Fibroblast of mammary gland (primary cell): ENCODE results near the gene SPOPL.

ENCODE experiments used
- DNase-seq: peaks from one replicate; pipeline ENCODE4 v3.0.0-alpha.2; 2010; ENCODE audit warnings: low read depth
- H3K4me3 ChIP-seq: 2 replicates; pipeline ENCODE4 v1.5.1; 2011; ENCODE audit warnings: low read depth, mild to moderate bottlenecking, low read length, moderate library complexity; ENCODE audit not compliant: control insufficient read depth
- TF ChIP-seq, protein P1 (sequence below): conservative IDR thresholded peaks from 2 replicates; pipeline ENCODE4 v1.5.1; 2011; ENCODE audit warnings: low read depth, low read length, inconsistent platforms; ENCODE audit not compliant: control insufficient read depth, insufficient read depth

SPOPL gene

DNA sequence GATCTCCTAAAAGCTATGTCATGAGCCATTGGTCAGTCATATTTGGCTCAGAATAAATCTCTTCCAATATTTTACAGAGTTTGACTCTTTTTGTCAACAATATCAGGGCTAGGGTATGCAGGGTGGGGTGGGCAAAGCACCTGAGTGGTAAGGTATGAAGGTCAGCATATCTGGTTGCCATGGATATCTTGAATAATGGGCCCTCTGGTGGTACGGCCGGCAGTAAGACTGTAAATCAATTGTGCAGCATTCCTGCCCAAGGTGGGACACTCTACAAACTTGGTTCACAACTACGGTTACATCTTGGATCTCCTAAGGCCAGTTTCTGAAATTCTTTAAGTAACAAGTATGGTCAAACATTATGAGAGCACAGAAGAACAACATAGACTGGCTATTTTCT, 119.6 kb downstream of the SPOPL start:
- TF ChIP-seq, protein P1, sequence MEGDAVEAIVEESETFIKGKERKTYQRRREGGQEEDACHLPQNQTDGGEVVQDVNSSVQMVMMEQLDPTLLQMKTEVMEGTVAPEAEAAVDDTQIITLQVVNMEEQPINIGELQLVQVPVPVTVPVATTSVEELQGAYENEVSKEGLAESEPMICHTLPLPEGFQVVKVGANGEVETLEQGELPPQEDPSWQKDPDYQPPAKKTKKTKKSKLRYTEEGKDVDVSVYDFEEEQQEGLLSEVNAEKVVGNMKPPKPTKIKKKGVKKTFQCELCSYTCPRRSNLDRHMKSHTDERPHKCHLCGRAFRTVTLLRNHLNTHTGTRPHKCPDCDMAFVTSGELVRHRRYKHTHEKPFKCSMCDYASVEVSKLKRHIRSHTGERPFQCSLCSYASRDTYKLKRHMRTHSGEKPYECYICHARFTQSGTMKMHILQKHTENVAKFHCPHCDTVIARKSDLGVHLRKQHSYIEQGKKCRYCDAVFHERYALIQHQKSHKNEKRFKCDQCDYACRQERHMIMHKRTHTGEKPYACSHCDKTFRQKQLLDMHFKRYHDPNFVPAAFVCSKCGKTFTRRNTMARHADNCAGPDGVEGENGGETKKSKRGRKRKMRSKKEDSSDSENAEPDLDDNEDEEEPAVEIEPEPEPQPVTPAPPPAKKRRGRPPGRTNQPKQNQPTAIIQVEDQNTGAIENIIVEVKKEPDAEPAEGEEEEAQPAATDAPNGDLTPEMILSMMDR: no peak
- no peak overlapping the region for H3K4me3 ChIP-seq
- no peak for DNase-seq

DNA sequence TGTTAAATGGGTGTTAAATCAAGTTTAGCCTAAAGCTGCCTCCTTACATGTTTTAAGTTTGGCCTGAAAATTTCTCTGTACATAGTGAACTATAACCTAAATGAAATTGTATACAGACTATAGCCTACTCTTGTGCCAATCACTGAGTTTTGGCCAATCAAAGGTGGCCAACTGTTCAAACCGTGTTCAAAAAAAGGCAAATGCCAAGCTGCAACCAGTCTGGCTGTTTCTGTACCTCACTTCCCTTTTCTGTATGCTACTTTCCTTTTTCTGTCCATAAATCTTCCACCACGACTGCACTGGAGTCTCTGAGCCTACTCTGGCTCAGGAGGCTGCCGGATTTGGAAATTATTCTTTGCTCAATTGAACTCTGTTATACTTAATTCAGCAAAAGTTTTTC, 121.0 kb downstream of the SPOPL start:
- TF ChIP-seq, protein P1: no peak
- no peak overlapping the region for H3K4me3 ChIP-seq
- DNase-seq: no peak
